ENCODE data around the gene SMTN.

The SMTN gene

GRCh38 chr22:31119026-31119717 is 38.1 kb downstream of the SMTN start:
- in situ Hi-C loops (cut with MboI; ENCODE audit: low sequenced_read_pairs, unreplicated experiment): no loop called here
- no peak for TF ChIP-seq CTCF (IDR thresholded peaks at IDR 0.05; ENCODE audit: borderline replicate concordance, control extremely low read depth, extremely low read depth, insufficient read depth, missing control alignments)
- DNase-seq (ENCODE audit: low spot score): no peak

- no peak for TF ChIP-seq CTCF (IDR thresholded peaks at IDR 0.05; ENCODE audit: borderline replicate concordance, control extremely low read depth, extremely low read depth, insufficient read depth, missing control alignments)
- in situ Hi-C loops (cut with MboI; ENCODE audit: low sequenced_read_pairs, unreplicated experiment): no loop called here
- DNase-seq (ENCODE audit: low spot score): no peak
Measured at GRCh38 chr22:31120230-31120629, 39.1 kb downstream of the SMTN start.

GRCh38 chr22:31120642-31121041 is 39.5 kb downstream of the SMTN start:
- in situ Hi-C loops (cut with MboI; ENCODE audit: low sequenced_read_pairs, unreplicated experiment): no loop called here
- DNase-seq (ENCODE audit: low spot score): no peak
- TF ChIP-seq CTCF (IDR thresholded peaks at IDR 0.05; ENCODE audit: borderline replicate concordance, control extremely low read depth, extremely low read depth, insufficient read depth, missing control alignments): no peak

GRCh38 chr22:31121403-31121802 is 40.3 kb downstream of the SMTN start:
- in situ Hi-C loops (cut with MboI; ENCODE audit: low sequenced_read_pairs, unreplicated experiment): no loop called here
- no peak for DNase-seq (ENCODE audit: low spot score)
- TF ChIP-seq CTCF (IDR thresholded peaks at IDR 0.05; ENCODE audit: borderline replicate concordance, control extremely low read depth, extremely low read depth, insufficient read depth, missing control alignments): no peak

GRCh38 chr22:31122196-31122531 is 41.0 kb downstream of the SMTN start:
- in situ Hi-C loops (cut with MboI; ENCODE audit: low sequenced_read_pairs, unreplicated experiment): no loop called here
- no peak for TF ChIP-seq CTCF (IDR thresholded peaks at IDR 0.05; ENCODE audit: borderline replicate concordance, control extremely low read depth, extremely low read depth, insufficient read depth, missing control alignments)
- DNase-seq (ENCODE audit: low spot score): no peak

GRCh38 chr22:31122532-31123291 is 41.6 kb downstream of the SMTN start, which contains the start of gene INPP5J:
Gene INPP5J (plus strand): TSS chr22:31122966. CDS start chr22:31123015, 49 bp downstream.
- in situ Hi-C loops (cut with MboI; ENCODE audit: low sequenced_read_pairs, unreplicated experiment): no loop called here
- no peak for DNase-seq (ENCODE audit: low spot score)
- TF ChIP-seq CTCF (IDR thresholded peaks at IDR 0.05; ENCODE audit: borderline replicate concordance, control extremely low read depth, extremely low read depth, insufficient read depth, missing control alignments): no peak

Data from GM13976 (cell line).